Nephron progenitor cell (in vitro differentiated cells): Measurements from ENCODE around the gene MAS1L.

Experiments used
- DNase-seq: peaks from one replicate; pipeline ENCODE4 v3.0.0; 2021
- H3K27ac Mint-ChIP-seq: 2 replicates; pipeline ENCODE4 v1.8.0; 2021; ENCODE audit warnings: mild to moderate bottlenecking, moderate library complexity, mixed read lengths
- H3K27me3 Mint-ChIP-seq: 2 replicates; pipeline ENCODE4 v1.8.0; 2021; ENCODE audit warnings: mild to moderate bottlenecking, low read depth, mixed read lengths; ENCODE audit not compliant: poor library complexity
- H3K36me3 Mint-ChIP-seq: 2 replicates; pipeline ENCODE4 v1.8.0; 2021; ENCODE audit warnings: low read depth, mixed read lengths
- H3K4me1 Mint-ChIP-seq: 2 replicates; pipeline ENCODE4 v1.8.0; 2021; ENCODE audit warnings: mixed read lengths
- H3K4me3 Mint-ChIP-seq: 2 replicates; pipeline ENCODE4 v1.8.0; 2021; ENCODE audit warnings: mild to moderate bottlenecking, moderate library complexity, mixed read lengths
- H3K9me3 Mint-ChIP-seq: 2 replicates; pipeline ENCODE4 v1.8.0; 2021; ENCODE audit warnings: mild to moderate bottlenecking, moderate library complexity, mixed read lengths
- TF ChIP-seq, protein P1 (sequence below): fragments of 200-600 bp; sonication (generic); IDR thresholded peaks from 2 replicates; pipeline ENCODE4 v1.5.0; 2021; ENCODE audit warnings: antibody characterized with exemption

Gene MAS1L

DNA sequence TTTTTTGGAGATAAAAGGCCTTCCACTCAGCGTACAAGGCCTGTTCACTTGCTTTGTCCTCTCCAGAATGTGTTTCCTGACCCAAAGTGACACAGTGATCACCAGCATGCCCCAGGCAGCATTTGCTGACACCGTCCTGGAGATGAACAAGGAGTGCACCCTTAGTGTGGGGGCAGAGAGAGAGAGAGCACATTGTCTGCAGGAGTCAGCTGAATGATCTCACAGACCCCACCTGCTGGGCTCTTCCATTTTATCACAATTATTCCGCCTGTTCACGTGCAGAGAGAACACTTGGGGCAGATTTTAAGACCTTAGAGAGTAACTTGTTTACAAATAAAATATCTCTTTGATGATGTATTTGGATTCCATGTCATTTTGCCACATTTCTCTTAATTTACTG, 22.4 kb upstream of the MAS1L start:
- H3K36me3 Mint-ChIP-seq, result no peaks in the 10 kb centered on the region
- H3K4me3 Mint-ChIP-seq, result no peak overlapping the region
- H3K4me1 Mint-ChIP-seq, result no peaks in the 10 kb centered on the region
- no peak for DNase-seq
- no peak overlapping the region for H3K27ac Mint-ChIP-seq
- H3K9me3 Mint-ChIP-seq, result peaks cover 11% of the 10 kb centered on the region
- peaks cover 30% of the 10 kb centered on the region for H3K27me3 Mint-ChIP-seq
- TF ChIP-seq, protein P1, sequence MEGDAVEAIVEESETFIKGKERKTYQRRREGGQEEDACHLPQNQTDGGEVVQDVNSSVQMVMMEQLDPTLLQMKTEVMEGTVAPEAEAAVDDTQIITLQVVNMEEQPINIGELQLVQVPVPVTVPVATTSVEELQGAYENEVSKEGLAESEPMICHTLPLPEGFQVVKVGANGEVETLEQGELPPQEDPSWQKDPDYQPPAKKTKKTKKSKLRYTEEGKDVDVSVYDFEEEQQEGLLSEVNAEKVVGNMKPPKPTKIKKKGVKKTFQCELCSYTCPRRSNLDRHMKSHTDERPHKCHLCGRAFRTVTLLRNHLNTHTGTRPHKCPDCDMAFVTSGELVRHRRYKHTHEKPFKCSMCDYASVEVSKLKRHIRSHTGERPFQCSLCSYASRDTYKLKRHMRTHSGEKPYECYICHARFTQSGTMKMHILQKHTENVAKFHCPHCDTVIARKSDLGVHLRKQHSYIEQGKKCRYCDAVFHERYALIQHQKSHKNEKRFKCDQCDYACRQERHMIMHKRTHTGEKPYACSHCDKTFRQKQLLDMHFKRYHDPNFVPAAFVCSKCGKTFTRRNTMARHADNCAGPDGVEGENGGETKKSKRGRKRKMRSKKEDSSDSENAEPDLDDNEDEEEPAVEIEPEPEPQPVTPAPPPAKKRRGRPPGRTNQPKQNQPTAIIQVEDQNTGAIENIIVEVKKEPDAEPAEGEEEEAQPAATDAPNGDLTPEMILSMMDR, result no peak

DNA sequence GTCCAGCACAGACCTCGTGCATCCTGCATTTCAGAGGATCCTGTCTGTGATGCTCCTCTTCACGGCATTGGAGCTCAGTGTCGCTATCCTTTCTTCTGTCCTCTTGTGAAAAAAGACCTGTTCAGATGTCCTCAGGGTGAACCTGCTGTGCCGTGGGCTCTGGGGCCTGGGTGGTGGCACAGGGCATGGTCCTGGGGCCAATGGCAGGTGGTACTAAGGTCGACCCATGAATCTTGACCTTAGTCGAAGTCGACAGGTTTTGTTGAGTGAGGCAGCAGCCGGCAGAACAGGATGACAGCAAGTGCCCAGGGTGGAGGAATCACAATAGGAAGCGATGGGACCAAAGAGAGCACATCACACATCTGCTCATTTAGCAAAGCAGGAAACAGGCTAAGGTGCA, 22.0 kb upstream of the MAS1L start:
- Mint-ChIP-seq H3K4me1 (no peaks in the 10 kb centered on the region), H3K9me3 (peaks cover 6% of the 10 kb centered on the region), H3K27me3 (peaks cover 30% of the 10 kb centered on the region), H3K27ac (no peak overlapping the region), H3K4me3 (no peak overlapping the region), H3K36me3 (no peaks in the 10 kb centered on the region)
- DNase-seq, result no peak
- TF ChIP-seq, protein P1, result no peak

DNA sequence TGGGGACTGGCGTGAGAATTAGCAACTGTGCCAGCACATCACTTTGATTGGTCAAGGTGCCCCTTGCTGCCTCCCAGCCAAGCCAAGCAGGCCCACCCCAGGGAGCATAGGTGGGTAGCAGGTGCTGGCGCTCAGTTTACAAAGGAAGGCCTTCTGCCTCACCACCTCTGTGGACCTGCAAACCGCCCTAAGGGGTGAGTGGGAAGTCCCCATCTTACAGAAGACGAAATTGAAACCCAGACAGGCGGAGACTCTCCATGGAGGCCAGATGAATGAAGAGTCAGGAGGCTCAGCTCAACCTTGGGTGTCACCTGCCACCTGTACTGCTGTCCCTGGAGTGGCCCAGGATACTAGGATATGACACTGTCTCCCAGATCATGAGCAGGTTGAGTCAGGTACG, 21.5 kb upstream of the MAS1L start:
- peaks cover 30% of the 10 kb centered on the region for H3K27me3 Mint-ChIP-seq

DNA sequence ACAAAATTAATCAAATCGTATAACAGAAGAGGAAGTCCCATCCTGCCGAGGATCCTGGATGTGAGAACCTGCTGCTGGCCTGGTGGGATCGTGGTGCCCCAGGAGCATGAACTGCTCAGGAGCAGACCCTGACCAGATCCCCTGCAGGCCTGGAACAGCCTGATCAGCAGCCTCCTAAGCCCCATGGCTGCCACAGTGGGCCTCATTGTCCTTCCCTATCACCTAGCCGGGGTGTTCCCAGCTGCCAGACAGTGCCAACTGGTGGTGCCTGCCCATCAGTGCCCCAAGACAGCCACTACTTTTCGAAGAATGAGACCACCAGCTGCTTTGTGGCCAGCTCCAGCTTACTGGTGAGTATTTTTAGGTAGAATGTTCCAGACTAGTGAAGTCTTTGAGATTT, 19.6 kb upstream of the MAS1L start:
- H3K27ac Mint-ChIP-seq, result no peak overlapping the region
- no peaks in the 10 kb centered on the region for H3K36me3 Mint-ChIP-seq
- peaks cover 5% of the 10 kb centered on the region for H3K4me1 Mint-ChIP-seq
- H3K9me3 Mint-ChIP-seq, result no peaks in the 10 kb centered on the region
- TF ChIP-seq, protein P1, result no peak
- peaks cover 34% of the 10 kb centered on the region for H3K27me3 Mint-ChIP-seq
- H3K4me3 Mint-ChIP-seq, result no peak overlapping the region
- DNase-seq, result no peak

More for the DNA sequence above, 21.5 kb upstream of the MAS1L start:
- DNase-seq, result no peak
- Mint-ChIP-seq H3K4me3 (no peak overlapping the region), H3K36me3 (no peaks in the 10 kb centered on the region), H3K9me3 (peaks cover 3% of the 10 kb centered on the region), H3K4me1 (no peaks in the 10 kb centered on the region), H3K27ac (no peak overlapping the region)
- TF ChIP-seq, protein P1, result no peak

DNA sequence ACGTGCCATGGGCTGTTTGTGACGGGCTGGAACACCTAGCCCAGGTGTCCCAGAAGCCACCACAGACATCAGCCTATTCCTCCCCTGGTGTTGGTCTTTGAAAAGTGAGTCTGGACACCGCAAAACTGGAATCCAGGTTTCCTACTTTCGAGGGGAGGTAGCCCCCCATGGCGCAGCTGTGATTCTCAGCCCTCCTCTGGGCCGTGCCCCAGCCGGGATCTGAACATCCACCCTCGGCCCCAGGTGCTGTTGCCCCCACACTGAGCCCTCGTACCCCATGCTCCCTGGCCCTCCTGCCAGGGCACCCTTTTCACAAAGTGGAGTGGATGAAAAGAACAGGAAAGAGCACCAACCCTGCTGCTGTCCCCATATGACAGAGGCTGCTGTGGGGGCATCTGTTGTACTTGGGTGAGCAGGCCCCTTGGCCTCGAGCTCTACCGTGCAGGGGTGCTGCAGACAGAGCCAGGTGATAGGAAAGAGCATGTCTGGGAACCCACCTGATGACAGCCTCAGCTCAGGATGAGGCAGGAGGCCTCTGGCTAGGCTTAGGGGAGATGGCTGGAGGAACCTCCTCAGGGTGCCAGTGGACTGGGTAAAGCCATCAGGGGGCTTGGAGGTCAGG, 18.8 kb upstream of the MAS1L start:
- DNase-seq, result no peak
- Mint-ChIP-seq H3K9me3 (no peaks in the 10 kb centered on the region), H3K27me3 (peaks cover 28% of the 10 kb centered on the region), H3K36me3 (no peaks in the 10 kb centered on the region), H3K4me3 (no peak overlapping the region), H3K4me1 (peaks cover 5% of the 10 kb centered on the region), H3K27ac (no peak overlapping the region)
- TF ChIP-seq, protein P1, result no peak

DNA sequence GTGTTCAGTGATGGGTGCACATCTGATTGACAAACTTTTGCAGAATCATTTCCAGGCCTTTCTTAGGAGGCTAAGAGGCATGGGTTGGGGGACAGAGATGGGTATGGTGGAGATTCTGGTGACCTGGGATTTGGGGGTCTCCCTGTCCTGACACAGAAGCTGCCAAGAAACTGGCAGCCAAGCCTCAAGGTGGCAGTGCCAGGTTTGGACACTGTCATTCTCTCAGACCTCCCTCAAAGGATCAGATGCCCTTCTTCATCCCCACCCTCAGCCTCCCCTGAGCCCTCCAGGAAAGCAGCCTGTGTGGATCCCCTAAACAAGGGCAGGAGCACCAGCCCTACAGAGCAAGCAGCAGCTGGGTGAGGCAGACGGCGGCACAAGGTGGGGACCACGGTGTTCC, 18.1 kb upstream of the MAS1L start:
- Mint-ChIP-seq H3K27ac (no peak overlapping the region), H3K4me3 (no peak overlapping the region), H3K4me1 (peaks cover 5% of the 10 kb centered on the region), H3K9me3 (no peaks in the 10 kb centered on the region), H3K36me3 (no peaks in the 10 kb centered on the region), H3K27me3 (peaks cover 26% of the 10 kb centered on the region)
- TF ChIP-seq, protein P1, result no peak
- DNase-seq, result no peak
